Stomach (tissue), 9 donors: ENCODE results near the gene CAPZB. TPM values are rescaled to one million over a fixed set of nuclear protein-coding genes. Genes with fewer than 3 reads are reported as not detected.

Source experiments
- DNase-seq, 2 donors: peaks; one replicate each; pipeline versions ENCODE4 v3.0.0 to v3.0.0-alpha.2; 2013 to 2019
- H3K27ac ChIP-seq, 5 donors: fragments of 200-600 bp in 4 of 5; sonication (generic) in 4 of 5; one replicate each; pipeline ENCODE4 v1.5.1; 2013 to 2019; ENCODE audit warnings: mild to moderate bottlenecking in 1 of 5, moderate library complexity in 1 of 5
- H3K27me3 ChIP-seq, 3 donors: fragments of 200-600 bp; sonication (generic); one replicate each; pipeline ENCODE4 v1.5.1; 2017 to 2019; ENCODE audit warnings: mixed run types in 1 of 3
- H3K36me3 ChIP-seq, 4 donors: fragments of 200-600 bp; sonication (generic); 1 replicate in 3 of 4; 2 replicates in 1 of 4; pipeline ENCODE4 v1.5.1; 2016 to 2019
- H3K4me1 ChIP-seq, 4 donors: fragments of 200-600 bp; sonication (generic); one replicate each; pipeline ENCODE4 v1.5.1; 2016 to 2019
- H3K4me3 ChIP-seq, 4 donors: fragments of 200-600 bp; sonication (generic) in 3 of 4; one replicate each; pipeline ENCODE4 v1.5.1; 2016 to 2019; ENCODE audit warnings: mild to moderate bottlenecking in 1 of 4
- H3K9me3 ChIP-seq, 4 donors: fragments of 200-600 bp; sonication (generic); one replicate each; pipeline ENCODE4 v1.5.1; 2016 to 2019
- CTCF ChIP-seq, 7 experiments: fragments of 450-650 bp in 4 of 7; fragments of 200-600 bp in 3 of 7; sonication (generic) in 3 of 7; IDR thresholded peaks; one replicate each; pipeline ENCODE4 v1.5.1; 2016 to 2019; ENCODE audit warnings: antibody characterized with exemption in 7 of 7, control low read depth in 2 of 7, mild to moderate bottlenecking in 1 of 7
- EP300 ChIP-seq: sonication (generic); formaldehyde crosslinking; IDR thresholded peaks from one replicate; pipeline ENCODE4 v1.6.1; 2017; ENCODE audit warnings: antibody characterized with exemption
- POLR2A ChIP-seq, 4 donors: fragments of 450-650 bp; IDR thresholded peaks; one replicate each; pipeline ENCODE4 v1.6.1; 2016; ENCODE audit warnings: antibody characterized with exemption in 4 of 4, control low read depth in 2 of 4, mild to moderate bottlenecking in 1 of 4, moderate library complexity in 1 of 4
- POLR2AphosphoS5 ChIP-seq, 3 donors: sonication (generic); formaldehyde crosslinking; IDR thresholded peaks; one replicate each; pipeline ENCODE4 v1.6.1; 2016; ENCODE audit warnings: antibody characterized with exemption in 3 of 3
- WGBS, 5 donors: extraction: QIAGEN DNeasy Blood & Tissue Kit in 3 of 5; methylation state at CpG; one replicate each; pipeline versions ENCODE4 v1.1.5 to v1.1.7; 2013 to 2018; 5-methylcytosine and 5-hydroxymethylcytosine counted together
- intact Hi-C: fragments of 100-400 bp; cut with DNase I; formaldehyde crosslinking; loops from one replicate; pipeline ENCODE4 v1.15.1; 2023; ENCODE audit warnings: low total_unique reads
- polyA plus RNA-seq, 3 donors: library from polyadenylated mRNA; stranded (reverse); fragments of 200-250 nt; gene quantifications; one replicate each; pipeline ENCODE4 v1.2.3, GENCODE V29; 2013
- total RNA-seq, 5 donors: library from RNA; depleted of rRNA; stranded (reverse); fragments of >200 nt; gene quantifications; one replicate each; pipeline versions ENCODE4 v1.1.0 to v1.2.3, GENCODE V29; 2014 to 2016
- donor health status: healthy with polysubstance abuse.
- donor health status: Bipolar disorder and iron deficiency.
- donor health status: healthy.

Gene CAPZB
- total and polyA plus RNA-seq, 8 donors, result 84.9 to 345 (median 155) TPM

- Histone ChIP-seq H3K9me3 (no peaks in the 10 kb centered on the region), H3K4me3 (no peak overlapping the region), H3K27ac (no peak overlapping the region), H3K36me3 (peaks cover 24 to 90% (median 84%) of the 10 kb centered on the region in 4 donors), H3K4me1 (peaks cover 0 to 4% (median 0%) of the 10 kb centered on the region in 4 donors), H3K27me3 (no peaks in the 10 kb centered on the region)
- peak in 1 of 2 donors; percentile 1 for DNase-seq
- TF ChIP-seq POLR2AphosphoS5 (IDR thresholded peaks at IDR 0.05) (no peak), EP300 (no peak), POLR2A (IDR thresholded peaks at IDR 0.05) (no peak), CTCF (IDR thresholded peaks at IDR 0.05) (no peak)
- intact Hi-C loops, result no loop called here
- WGBS, 5 donors, result 76 to 84% (median 80%) methylated on average over 10 of the region's 10 CpGs
Measured at GRCh38 chr1:19322481-19322880, 162.9 kb downstream of the CAPZB start.

GRCh38 chr1:19321071-19321470, 164.3 kb downstream of the CAPZB start:
- TF ChIP-seq EP300 (no peak), POLR2A (IDR thresholded peaks at IDR 0.05) (no peak), POLR2AphosphoS5 (IDR thresholded peaks at IDR 0.05) (no peak)
- H3K4me3 ChIP-seq, result no peak overlapping the region
- 73 to 87% (median 78%) methylated on average over 3 of the region's 3 CpGs for WGBS, 5 donors
- no peak overlapping the region for H3K27ac ChIP-seq
- H3K36me3 ChIP-seq, result peaks cover 17 to 76% (median 73%) of the 10 kb centered on the region in 4 donors
- DNase-seq, result no peak
- H3K4me1 ChIP-seq, result peaks cover 0 to 12% (median 5%) of the 10 kb centered on the region in 4 donors
- H3K9me3 ChIP-seq, result no peaks in the 10 kb centered on the region
- H3K27me3 ChIP-seq, result no peaks in the 10 kb centered on the region
- intact Hi-C loops, result no loop called here

GRCh38 chr1:19319196-19319595, 166.1 kb downstream of the CAPZB start:
- Histone ChIP-seq H3K36me3 (peaks cover 0 to 57% (median 54%) of the 10 kb centered on the region in 4 donors), H3K4me1 (peaks cover 0 to 31% (median 20%) of the 10 kb centered on the region in 4 donors), H3K9me3 (no peaks in the 10 kb centered on the region), H3K27me3 (no peaks in the 10 kb centered on the region), H3K4me3 (no peak overlapping the region), H3K27ac (no peak overlapping the region)
- intact Hi-C loops, result no loop called here
- no peak for TF ChIP-seq EP300
- WGBS, 5 donors, result 84 to 93% (median 89%) methylated on average over 3 of the region's 3 CpGs
- DNase-seq, result no peak

- H3K4me3 ChIP-seq, result no peak overlapping the region
- no peaks in the 10 kb centered on the region for H3K27me3 ChIP-seq
- intact Hi-C loops, result no loop called here
- no peaks in the 10 kb centered on the region for H3K9me3 ChIP-seq
- 77 to 84% (median 82%) methylated on average over 6 to 13 of the region's 13 CpGs for WGBS, 5 donors
- peaks cover 10 to 50% (median 36%) of the 10 kb centered on the region in 4 donors for H3K4me1 ChIP-seq
- H3K27ac ChIP-seq, result no peak overlapping the region
- no peak for TF ChIP-seq EP300
- TF ChIP-seq POLR2AphosphoS5 (IDR thresholded peaks at IDR 0.05), result no peak
- TF ChIP-seq CTCF (IDR thresholded peaks at IDR 0.05), result no peak
- no peak for TF ChIP-seq POLR2A (IDR thresholded peaks at IDR 0.05)
- H3K36me3 ChIP-seq, result peaks cover 0 to 39% (median 35%) of the 10 kb centered on the region in 4 donors
- no peak for DNase-seq
Measured at GRCh38 chr1:19317126-19317910, 168.0 kb downstream of the CAPZB start.

- Histone ChIP-seq H3K27me3 (no peaks in the 10 kb centered on the region), H3K36me3 (peaks cover 0 to 30% (median 26%) of the 10 kb centered on the region in 4 donors), H3K4me3 (no peak overlapping the region), H3K27ac (no peak overlapping the region), H3K9me3 (no peaks in the 10 kb centered on the region), H3K4me1 (peaks cover 18 to 60% (median 48%) of the 10 kb centered on the region in 4 donors)
- WGBS, 5 donors, result 72 to 85% (median 78%) methylated on average over 11 to 17 of the region's 17 CpGs
- no peak for DNase-seq
- TF ChIP-seq POLR2A (IDR thresholded peaks at IDR 0.05), result no peak
- TF ChIP-seq POLR2AphosphoS5 (IDR thresholded peaks at IDR 0.05), result no peak
- TF ChIP-seq EP300, result no peak
- TF ChIP-seq CTCF (IDR thresholded peaks at IDR 0.05), result no peak
- intact Hi-C loops, result no loop called here
Measured at GRCh38 chr1:19315378-19316198, 169.8 kb downstream of the CAPZB start.
